Measurements from ENCODE around the gene SLC9C1.

The SLC9C1 gene

GRCh38 chr3:112101916-112102315 lies 192.1 kb downstream of the SLC9C1 start:
- H3K36me3 ChIP-seq (ENCODE audit: insufficient read depth, insufficient read length, low read length): peaks cover 46% of the 10 kb centered on the region
- H3K9me3 ChIP-seq (ENCODE audit: insufficient read depth, low read length): no peaks in the 10 kb centered on the region
- H3K9ac ChIP-seq (ENCODE audit: insufficient read length, low read depth): no peak overlapping the region
- TF ChIP-seq YY1 (IDR thresholded peaks at IDR 0.05; ENCODE audit: insufficient read depth, insufficient read length) (no peak), SUZ12 (IDR thresholded peaks at IDR 0.05; ENCODE audit: extremely low read depth, insufficient read depth, insufficient read length) (no peak), ZNF274 (IDR thresholded peaks at IDR 0.05; ENCODE audit: low read depth, low read length) (no peak)
- H3K4me1 ChIP-seq (ENCODE audit: insufficient read depth, insufficient read length): no peaks in the 10 kb centered on the region
- DNase-seq (ENCODE audit: low read depth, low spot score): no peak
- H3K27me3 ChIP-seq (ENCODE audit: insufficient read depth, insufficient read length): no peaks in the 10 kb centered on the region
- H3K4me3 ChIP-seq (ENCODE audit: insufficient read length, low read depth): no peak overlapping the region

DNA sequence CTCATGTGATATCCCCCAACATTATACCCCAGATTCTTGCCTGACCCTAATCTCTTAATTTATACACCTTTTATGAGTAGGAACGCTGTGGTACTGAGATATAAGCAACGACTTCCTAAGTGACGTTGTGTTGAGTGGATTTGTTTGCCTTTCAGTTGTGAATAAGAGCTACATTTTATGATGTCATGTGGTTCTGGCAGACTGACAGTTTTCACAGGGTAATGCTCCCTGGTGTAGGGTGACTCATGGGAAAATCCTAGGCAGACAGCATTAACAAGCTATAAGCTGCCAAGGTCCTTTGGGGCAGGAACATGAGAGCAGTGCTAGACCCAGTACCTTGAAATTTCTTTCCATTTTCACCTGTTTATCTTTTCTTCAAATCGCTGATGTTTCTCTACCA lies 196.6 kb downstream of the SLC9C1 start:
- Histone ChIP-seq H3K9me3 (ENCODE audit: insufficient read depth, low read length) (no peaks in the 10 kb centered on the region), H3K4me1 (ENCODE audit: insufficient read depth, insufficient read length) (peaks cover 1% of the 10 kb centered on the region), H3K36me3 (ENCODE audit: insufficient read depth, insufficient read length, low read length) (peaks cover 29% of the 10 kb centered on the region), H3K9ac (ENCODE audit: insufficient read length, low read depth) (no peak overlapping the region), H3K27me3 (ENCODE audit: insufficient read depth, insufficient read length) (no peaks in the 10 kb centered on the region), H3K4me3 (ENCODE audit: insufficient read length, low read depth) (no peak overlapping the region)
- TF ChIP-seq ZNF274 (IDR thresholded peaks at IDR 0.05; ENCODE audit: low read depth, low read length) (no peak), SUZ12 (IDR thresholded peaks at IDR 0.05; ENCODE audit: extremely low read depth, insufficient read depth, insufficient read length) (no peak), YY1 (IDR thresholded peaks at IDR 0.05; ENCODE audit: insufficient read depth, insufficient read length) (no peak)
- DNase-seq (ENCODE audit: low read depth, low spot score): no peak

DNA sequence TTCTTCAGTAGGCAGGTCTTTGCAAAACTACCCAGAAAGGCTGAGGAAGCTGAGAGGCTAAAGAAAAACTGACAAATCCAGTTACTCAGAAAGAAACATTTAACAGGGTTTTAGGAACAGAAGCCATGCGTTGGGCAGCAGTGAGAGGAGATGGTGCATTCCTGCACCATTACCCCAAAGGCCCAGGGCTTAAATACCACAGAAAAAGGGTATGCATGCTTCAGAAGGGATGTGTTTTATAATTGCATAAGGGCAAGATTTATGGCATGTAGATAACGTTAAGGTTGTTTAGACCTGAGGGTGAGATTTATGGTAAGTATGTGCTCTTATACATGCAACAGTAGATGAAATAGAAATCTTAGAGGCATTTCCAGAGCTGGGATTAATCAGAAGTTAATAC lies 197.8 kb downstream of the SLC9C1 start:
- no peak overlapping the region for H3K9ac ChIP-seq (ENCODE audit: insufficient read length, low read depth)
- TF ChIP-seq ZNF274 (IDR thresholded peaks at IDR 0.05; ENCODE audit: low read depth, low read length) (no peak), SUZ12 (IDR thresholded peaks at IDR 0.05; ENCODE audit: extremely low read depth, insufficient read depth, insufficient read length) (no peak)
- no peaks in the 10 kb centered on the region for H3K27me3 ChIP-seq (ENCODE audit: insufficient read depth, insufficient read length)
- no peaks in the 10 kb centered on the region for H3K9me3 ChIP-seq (ENCODE audit: insufficient read depth, low read length)
- H3K36me3 ChIP-seq (ENCODE audit: insufficient read depth, insufficient read length, low read length): peaks cover 27% of the 10 kb centered on the region
- no peak overlapping the region for H3K4me3 ChIP-seq (ENCODE audit: insufficient read length, low read depth)
- DNase-seq (ENCODE audit: low read depth, low spot score): no peak
- H3K4me1 ChIP-seq (ENCODE audit: insufficient read depth, insufficient read length): peaks cover 3% of the 10 kb centered on the region

- H3K27me3 ChIP-seq (ENCODE audit: insufficient read depth, insufficient read length): no peaks in the 10 kb centered on the region
- no peak overlapping the region for H3K9ac ChIP-seq (ENCODE audit: insufficient read length, low read depth)
- H3K36me3 ChIP-seq (ENCODE audit: insufficient read depth, insufficient read length, low read length): peaks cover 27% of the 10 kb centered on the region
- H3K9me3 ChIP-seq (ENCODE audit: insufficient read depth, low read length): no peaks in the 10 kb centered on the region
- DNase-seq (ENCODE audit: low read depth, low spot score): no peak
- H3K4me3 ChIP-seq (ENCODE audit: insufficient read length, low read depth): no peak overlapping the region
- H3K4me1 ChIP-seq (ENCODE audit: insufficient read depth, insufficient read length): peaks cover 3% of the 10 kb centered on the region
- no peak for TF ChIP-seq YY1 (IDR thresholded peaks at IDR 0.05; ENCODE audit: insufficient read depth, insufficient read length)
- TF ChIP-seq ZNF274 (IDR thresholded peaks at IDR 0.05; ENCODE audit: low read depth, low read length): no peak
- TF ChIP-seq SUZ12 (IDR thresholded peaks at IDR 0.05; ENCODE audit: extremely low read depth, insufficient read depth, insufficient read length): no peak
These were observed 198.3 kb downstream of the SLC9C1 start for GRCh38 chr3:112095731-112096130.

DNA sequence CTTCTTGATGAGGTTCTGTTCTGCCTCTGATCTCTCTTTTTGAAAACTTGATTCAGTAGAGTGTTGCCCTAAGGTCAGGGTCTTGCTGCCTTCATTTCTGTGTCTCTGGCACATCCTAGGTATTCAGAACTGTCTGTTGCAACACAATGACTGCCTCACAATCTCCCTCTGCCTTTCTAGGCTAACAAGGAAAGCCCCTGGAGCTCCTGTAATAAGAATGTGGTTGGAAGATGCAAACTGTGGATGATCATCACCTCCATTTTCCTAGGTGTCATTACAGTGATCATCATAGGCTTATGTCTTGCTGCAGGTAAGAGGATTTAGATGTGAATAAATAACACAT lies 200.9 kb downstream of the SLC9C1 start:
- H3K9me3 ChIP-seq (ENCODE audit: insufficient read depth, low read length): no peaks in the 10 kb centered on the region
- H3K4me3 ChIP-seq (ENCODE audit: insufficient read length, low read depth): no peak overlapping the region
- peaks cover 3% of the 10 kb centered on the region for H3K4me1 ChIP-seq (ENCODE audit: insufficient read depth, insufficient read length)
- TF ChIP-seq YY1 (IDR thresholded peaks at IDR 0.05; ENCODE audit: insufficient read depth, insufficient read length) (no peak), ZNF274 (IDR thresholded peaks at IDR 0.05; ENCODE audit: low read depth, low read length) (no peak), SUZ12 (IDR thresholded peaks at IDR 0.05; ENCODE audit: extremely low read depth, insufficient read depth, insufficient read length) (no peak)
- no peaks in the 10 kb centered on the region for H3K27me3 ChIP-seq (ENCODE audit: insufficient read depth, insufficient read length)
- no peak overlapping the region for H3K9ac ChIP-seq (ENCODE audit: insufficient read length, low read depth)
- no peak for DNase-seq (ENCODE audit: low read depth, low spot score)
- H3K36me3 ChIP-seq (ENCODE audit: insufficient read depth, insufficient read length, low read length): peaks cover 27% of the 10 kb centered on the region

DNA sequence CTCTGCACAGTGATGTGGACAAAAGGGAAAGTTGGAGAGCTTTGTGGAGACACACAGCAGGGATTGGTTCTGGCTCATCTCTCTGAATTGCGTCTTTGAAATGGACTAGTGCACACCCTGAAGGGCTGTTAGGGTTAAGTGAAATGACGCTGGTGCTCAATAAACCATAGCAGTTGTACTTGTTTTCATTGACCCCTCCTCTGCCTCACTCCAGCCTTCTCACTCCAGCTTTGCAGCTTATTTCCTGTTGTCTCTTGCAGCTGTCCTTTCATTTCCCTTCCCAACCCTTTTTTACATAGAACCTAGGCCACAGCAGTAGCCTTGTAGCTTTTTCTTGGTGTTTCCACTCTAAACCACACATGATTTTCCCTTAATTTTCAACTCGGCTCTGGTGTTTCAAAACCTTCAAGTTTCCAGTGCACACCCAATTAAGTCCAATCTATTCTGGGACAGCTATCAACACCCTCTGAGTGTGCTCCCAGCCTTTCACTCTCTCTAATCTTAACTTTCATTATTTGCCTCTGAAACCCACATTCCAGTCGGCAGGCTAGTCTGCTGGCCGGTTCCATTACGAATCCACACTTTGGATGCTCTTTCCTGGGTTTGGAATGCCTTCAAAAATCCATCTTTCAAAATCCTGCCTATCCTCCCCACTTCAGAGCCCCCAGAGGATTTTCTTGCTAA lies 201.4 kb downstream of the SLC9C1 start:
- H3K36me3 ChIP-seq (ENCODE audit: insufficient read depth, insufficient read length, low read length): peaks cover 32% of the 10 kb centered on the region
- peaks cover 3% of the 10 kb centered on the region for H3K4me1 ChIP-seq (ENCODE audit: insufficient read depth, insufficient read length)
- H3K9ac ChIP-seq (ENCODE audit: insufficient read length, low read depth): no peak overlapping the region
- no peaks in the 10 kb centered on the region for H3K27me3 ChIP-seq (ENCODE audit: insufficient read depth, insufficient read length)
- H3K4me3 ChIP-seq (ENCODE audit: insufficient read length, low read depth): no peak overlapping the region
- no peaks in the 10 kb centered on the region for H3K9me3 ChIP-seq (ENCODE audit: insufficient read depth, low read length)
- DNase-seq (ENCODE audit: low read depth, low spot score): no peak
- TF ChIP-seq SUZ12 (IDR thresholded peaks at IDR 0.05; ENCODE audit: extremely low read depth, insufficient read depth, insufficient read length) (no peak), YY1 (IDR thresholded peaks at IDR 0.05; ENCODE audit: insufficient read depth, insufficient read length) (no peak), ZNF274 (IDR thresholded peaks at IDR 0.05; ENCODE audit: low read depth, low read length) (no peak)

DNA sequence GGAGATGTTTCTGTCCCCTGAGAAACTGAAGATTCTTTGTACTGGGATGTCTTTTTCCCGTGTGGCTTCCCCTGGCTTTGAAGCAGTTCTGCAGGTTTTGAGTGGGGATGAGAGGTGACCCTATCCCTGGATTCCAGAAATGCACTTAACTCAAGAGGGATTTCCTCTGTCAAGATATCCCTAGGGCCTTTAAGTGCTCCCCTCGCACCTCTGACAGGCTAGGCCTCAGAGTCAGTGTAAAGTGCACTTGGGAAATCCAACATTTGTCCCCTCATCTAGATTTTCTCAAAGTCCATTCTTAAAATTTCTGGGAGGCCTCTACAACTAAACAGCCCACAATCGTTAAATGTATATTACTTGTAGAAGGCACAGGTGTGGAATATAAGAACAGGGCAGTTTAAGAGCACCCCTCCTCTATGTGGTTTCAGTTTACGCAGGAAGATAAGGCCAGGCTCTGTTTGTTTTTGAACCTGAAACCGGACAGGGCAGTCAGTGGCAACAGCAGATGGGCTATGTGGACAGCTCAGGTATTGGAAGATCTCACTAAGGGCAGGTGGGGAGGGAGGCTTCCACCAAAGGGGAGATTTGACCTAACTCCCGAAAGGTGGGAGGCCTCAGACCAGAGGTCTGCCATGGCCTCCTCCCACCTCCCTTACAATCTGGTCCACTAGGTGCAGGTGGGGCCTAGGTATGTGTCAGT lies 203.0 kb downstream of the SLC9C1 start:
- Histone ChIP-seq H3K4me1 (ENCODE audit: insufficient read depth, insufficient read length) (peaks cover 3% of the 10 kb centered on the region), H3K27me3 (ENCODE audit: insufficient read depth, insufficient read length) (no peaks in the 10 kb centered on the region), H3K9me3 (ENCODE audit: insufficient read depth, low read length) (no peaks in the 10 kb centered on the region), H3K36me3 (ENCODE audit: insufficient read depth, insufficient read length, low read length) (peaks cover 30% of the 10 kb centered on the region), H3K4me3 (ENCODE audit: insufficient read length, low read depth) (no peak overlapping the region), H3K9ac (ENCODE audit: insufficient read length, low read depth) (no peak overlapping the region)
- DNase-seq (ENCODE audit: low read depth, low spot score): no peak
- no peak for TF ChIP-seq YY1 (IDR thresholded peaks at IDR 0.05; ENCODE audit: insufficient read depth, insufficient read length)
- no peak for TF ChIP-seq SUZ12 (IDR thresholded peaks at IDR 0.05; ENCODE audit: extremely low read depth, insufficient read depth, insufficient read length)
